Osteocyte (in vitro differentiated cells): Measurements from ENCODE around the gene DCDC1. TPM values are rescaled to one million over a fixed set of nuclear protein-coding genes. Genes with fewer than 3 reads are reported as not detected.

ENCODE experiments used
- DNase-seq: peaks from one replicate; pipeline ENCODE4 v3.0.0; 2021; ENCODE audit warnings: mixed read lengths; ENCODE audit not compliant: unreplicated experiment; ENCODE audit errors: extremely low spot score
- H3K27ac Mint-ChIP-seq: one replicate; pipeline ENCODE4 v1.8.0; 2021; ENCODE audit warnings: mild to moderate bottlenecking, mixed read lengths; ENCODE audit not compliant: unreplicated experiment
- H3K27me3 Mint-ChIP-seq: one replicate; pipeline ENCODE4 v1.8.0; 2021; ENCODE audit warnings: mixed read lengths; ENCODE audit not compliant: unreplicated experiment
- H3K36me3 Mint-ChIP-seq: one replicate; pipeline ENCODE4 v1.8.0; 2021; ENCODE audit warnings: mixed read lengths; ENCODE audit not compliant: unreplicated experiment
- H3K4me1 Mint-ChIP-seq: one replicate; pipeline ENCODE4 v1.8.0; 2021; ENCODE audit warnings: mixed read lengths; ENCODE audit not compliant: unreplicated experiment
- H3K4me3 Mint-ChIP-seq: one replicate; pipeline ENCODE4 v1.8.0; 2021; ENCODE audit warnings: mild to moderate bottlenecking, moderate library complexity, mixed read lengths; ENCODE audit not compliant: unreplicated experiment
- H3K9me3 Mint-ChIP-seq: one replicate; pipeline ENCODE4 v1.8.0; 2021; ENCODE audit warnings: mixed read lengths; ENCODE audit not compliant: unreplicated experiment
- total RNA-seq: library from RNA; stranded (reverse); gene quantifications from 2 replicates; pipeline ENCODE4 v1.2.1, GENCODE V29; 2021
- TF ChIP-seq, protein P1 (sequence below): fragments of 200-600 bp; sonication (generic); IDR thresholded peaks from 2 replicates; pipeline ENCODE4 v1.5.0; 2021; ENCODE audit warnings: antibody characterized with exemption, mild to moderate bottlenecking, moderate library complexity

DCDC1 gene
- total RNA-seq, 1 donor from 2014 or later: not detected

DNA sequence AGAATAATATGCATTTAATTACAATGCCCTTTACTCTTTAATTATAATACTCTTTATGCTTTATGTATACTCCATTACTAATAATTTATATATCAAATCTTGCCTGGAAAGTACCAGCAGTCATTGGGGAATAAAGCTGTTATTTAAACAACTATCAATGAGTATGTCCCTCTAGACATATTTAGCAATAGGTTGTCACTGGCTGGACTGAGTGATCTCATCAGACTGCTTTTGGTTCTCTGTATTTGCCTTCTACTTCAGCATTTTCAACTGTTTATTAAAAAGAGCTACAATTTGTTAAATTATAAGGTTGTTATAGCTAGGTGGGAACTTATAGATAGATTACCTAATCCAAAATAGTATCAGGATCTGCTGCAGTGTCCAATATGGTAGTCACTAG lies 267.2 kb downstream of the DCDC1 start:
- TF ChIP-seq, protein P1, sequence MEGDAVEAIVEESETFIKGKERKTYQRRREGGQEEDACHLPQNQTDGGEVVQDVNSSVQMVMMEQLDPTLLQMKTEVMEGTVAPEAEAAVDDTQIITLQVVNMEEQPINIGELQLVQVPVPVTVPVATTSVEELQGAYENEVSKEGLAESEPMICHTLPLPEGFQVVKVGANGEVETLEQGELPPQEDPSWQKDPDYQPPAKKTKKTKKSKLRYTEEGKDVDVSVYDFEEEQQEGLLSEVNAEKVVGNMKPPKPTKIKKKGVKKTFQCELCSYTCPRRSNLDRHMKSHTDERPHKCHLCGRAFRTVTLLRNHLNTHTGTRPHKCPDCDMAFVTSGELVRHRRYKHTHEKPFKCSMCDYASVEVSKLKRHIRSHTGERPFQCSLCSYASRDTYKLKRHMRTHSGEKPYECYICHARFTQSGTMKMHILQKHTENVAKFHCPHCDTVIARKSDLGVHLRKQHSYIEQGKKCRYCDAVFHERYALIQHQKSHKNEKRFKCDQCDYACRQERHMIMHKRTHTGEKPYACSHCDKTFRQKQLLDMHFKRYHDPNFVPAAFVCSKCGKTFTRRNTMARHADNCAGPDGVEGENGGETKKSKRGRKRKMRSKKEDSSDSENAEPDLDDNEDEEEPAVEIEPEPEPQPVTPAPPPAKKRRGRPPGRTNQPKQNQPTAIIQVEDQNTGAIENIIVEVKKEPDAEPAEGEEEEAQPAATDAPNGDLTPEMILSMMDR: no peak
- Mint-ChIP-seq H3K27ac (no peak overlapping the region), H3K4me1 (no peaks in the 10 kb centered on the region), H3K9me3 (no peaks in the 10 kb centered on the region), H3K36me3 (no peaks in the 10 kb centered on the region), H3K4me3 (no peak overlapping the region), H3K27me3 (peaks cover 6% of the 10 kb centered on the region)
- DNase-seq: no peak

DNA sequence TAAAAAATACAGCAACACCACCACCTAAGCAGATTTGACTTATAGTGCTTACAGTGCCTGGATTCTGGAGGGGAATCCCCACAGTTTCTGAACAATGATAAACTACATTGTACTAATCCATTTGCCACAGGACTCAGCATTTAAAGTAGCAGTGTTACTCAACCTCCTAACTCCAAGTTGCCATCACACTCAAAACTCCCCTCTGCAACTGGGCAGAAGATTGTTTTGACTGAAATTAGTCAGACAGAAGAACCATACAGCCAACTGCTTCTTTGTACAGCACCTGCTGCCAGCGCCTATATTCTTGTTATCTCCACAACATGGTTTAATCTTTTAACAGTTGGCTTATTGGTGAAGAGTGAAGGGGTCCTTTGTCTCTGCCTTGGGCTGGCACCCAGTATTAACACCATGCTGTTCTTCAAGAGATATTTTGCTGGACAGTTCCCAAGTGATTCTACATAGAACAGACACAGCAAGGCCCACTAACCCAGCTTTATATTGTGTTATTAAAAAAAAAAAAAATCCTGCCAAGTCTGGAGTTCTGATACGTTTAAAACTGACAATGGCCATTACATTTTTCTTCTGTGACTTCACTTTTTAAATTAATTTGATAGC lies 273.2 kb downstream of the DCDC1 start:
- Mint-ChIP-seq H3K36me3 (no peaks in the 10 kb centered on the region), H3K9me3 (peaks cover under 1% of the 10 kb centered on the region), H3K4me3 (no peak overlapping the region), H3K27ac (no peak overlapping the region), H3K27me3 (no peaks in the 10 kb centered on the region), H3K4me1 (no peaks in the 10 kb centered on the region)
- DNase-seq: no peak
- TF ChIP-seq, protein P1: no peak

DNA sequence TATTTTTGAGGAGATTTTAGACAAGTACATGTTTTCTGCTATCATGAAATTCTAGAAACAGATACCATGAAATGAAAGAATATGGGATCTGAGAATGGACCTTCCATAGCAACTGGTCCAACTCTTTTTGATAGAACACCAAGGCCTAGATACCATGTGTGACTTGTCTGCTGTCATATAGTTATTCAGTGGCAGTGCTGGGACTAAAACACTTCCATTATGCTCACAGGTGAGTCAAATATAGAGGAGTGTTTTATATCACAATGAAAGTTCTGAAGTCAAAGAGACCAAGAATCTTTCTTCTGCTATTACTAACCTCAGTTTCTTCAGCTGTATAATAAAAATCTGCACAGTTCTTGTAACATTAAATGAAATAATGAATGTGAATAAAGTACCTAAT lies 276.9 kb downstream of the DCDC1 start:
- Mint-ChIP-seq H3K27ac (no peak overlapping the region), H3K36me3 (no peaks in the 10 kb centered on the region), H3K27me3 (no peaks in the 10 kb centered on the region), H3K4me1 (no peaks in the 10 kb centered on the region), H3K4me3 (no peak overlapping the region), H3K9me3 (peaks cover 23% of the 10 kb centered on the region)
- no peak for DNase-seq
- TF ChIP-seq, protein P1: no peak

GRCh38 chr11:31089117-31089516 lies 280.4 kb downstream of the DCDC1 start:
- H3K9me3 Mint-ChIP-seq: peaks cover 23% of the 10 kb centered on the region
- H3K4me1 Mint-ChIP-seq: no peaks in the 10 kb centered on the region
- peaks cover 2% of the 10 kb centered on the region for H3K27me3 Mint-ChIP-seq
- H3K27ac Mint-ChIP-seq: no peak overlapping the region
- no peaks in the 10 kb centered on the region for H3K36me3 Mint-ChIP-seq
- TF ChIP-seq, protein P1: no peak
- no peak for DNase-seq
- no peak overlapping the region for H3K4me3 Mint-ChIP-seq

- Mint-ChIP-seq H3K27ac (no peak overlapping the region), H3K9me3 (no peaks in the 10 kb centered on the region)
Observed at GRCh38 chr11:31069447-31070205, 299.9 kb downstream of the DCDC1 start.

More at GRCh38 chr11:31069447-31070205, 299.9 kb downstream of the DCDC1 start:
- H3K27me3 Mint-ChIP-seq: peaks cover 2% of the 10 kb centered on the region
- TF ChIP-seq, protein P1: no peak
- no peak for DNase-seq
- H3K4me3 Mint-ChIP-seq: no peak overlapping the region
- no peaks in the 10 kb centered on the region for H3K4me1 Mint-ChIP-seq
- H3K36me3 Mint-ChIP-seq: no peaks in the 10 kb centered on the region
